MM.1S (cell line): ENCODE measurements around the gene CPN2.

ENCODE experiments used
- EZH2 ChIP-seq: fragments of 300-600 bp; sonication (generic); optimal IDR thresholded peaks from 2 replicates; pipeline ENCODE3; 2017; ENCODE audit warnings: low read depth, mild to moderate bottlenecking, antibody characterized with exemption, low read length, mixed read lengths
- EZH2phosphoT487 ChIP-seq: fragments of 300-600 bp; sonication (generic); IDR thresholded peaks from 2 replicates; pipeline ENCODE4 v1.6.1; 2018; ENCODE audit warnings: antibody characterized with exemption, low read length
- TF ChIP-seq, protein P1 (sequence below): fragments of 300-600 bp; sonication (generic); IDR thresholded peaks from 2 replicates; pipeline ENCODE4 v1.5.1; 2016; ENCODE audit warnings: antibody characterized with exemption, low read length, mixed read lengths

GRCh38 chr3:194337965-194338753, 13.0 kb downstream of the CPN2 start:
- TF ChIP-seq, protein P1, sequence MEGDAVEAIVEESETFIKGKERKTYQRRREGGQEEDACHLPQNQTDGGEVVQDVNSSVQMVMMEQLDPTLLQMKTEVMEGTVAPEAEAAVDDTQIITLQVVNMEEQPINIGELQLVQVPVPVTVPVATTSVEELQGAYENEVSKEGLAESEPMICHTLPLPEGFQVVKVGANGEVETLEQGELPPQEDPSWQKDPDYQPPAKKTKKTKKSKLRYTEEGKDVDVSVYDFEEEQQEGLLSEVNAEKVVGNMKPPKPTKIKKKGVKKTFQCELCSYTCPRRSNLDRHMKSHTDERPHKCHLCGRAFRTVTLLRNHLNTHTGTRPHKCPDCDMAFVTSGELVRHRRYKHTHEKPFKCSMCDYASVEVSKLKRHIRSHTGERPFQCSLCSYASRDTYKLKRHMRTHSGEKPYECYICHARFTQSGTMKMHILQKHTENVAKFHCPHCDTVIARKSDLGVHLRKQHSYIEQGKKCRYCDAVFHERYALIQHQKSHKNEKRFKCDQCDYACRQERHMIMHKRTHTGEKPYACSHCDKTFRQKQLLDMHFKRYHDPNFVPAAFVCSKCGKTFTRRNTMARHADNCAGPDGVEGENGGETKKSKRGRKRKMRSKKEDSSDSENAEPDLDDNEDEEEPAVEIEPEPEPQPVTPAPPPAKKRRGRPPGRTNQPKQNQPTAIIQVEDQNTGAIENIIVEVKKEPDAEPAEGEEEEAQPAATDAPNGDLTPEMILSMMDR = no peak
- no peak for TF ChIP-seq EZH2
- TF ChIP-seq EZH2phosphoT487 = no peak
